GM19023 (cell line): Measurements from ENCODE around the gene DTYMK.

Experiments used
- ATAC-seq: cut with Tn5 transposase; IDR thresholded peaks from one replicate; pipeline ENCODE4 v1.9.1; 2021; ENCODE audit warnings: mild to moderate bottlenecking, moderate library complexity; ENCODE audit not compliant: unreplicated experiment

DTYMK gene

GRCh38 chr2:241629762-241630435 is 56.7 kb downstream of the DTYMK start:
- no peak for ATAC-seq

- ATAC-seq: no peak
These were observed 58.9 kb downstream of the DTYMK start for GRCh38 chr2:241627675-241628074.
